Spleen (tissue), 11 donors: ENCODE results near the gene PARD3. TPM values are rescaled to one million over a fixed set of nuclear protein-coding genes. Genes with fewer than 3 reads are reported as not detected.

Experiments used
- DNase-seq: peaks from one replicate; pipeline ENCODE4 v3.0.0-alpha.2; 2020
- H3K27ac ChIP-seq, 8 donors: fragments of 200-600 bp; sonication (generic) in 7 of 8; 1 replicate in 4 of 8; 2 replicates in 4 of 8; pipeline versions ENCODE4 v1.5.0 to v1.8.0; 2016 to 2021; ENCODE audit warnings: inconsistent platforms in 4 of 8, mild to moderate bottlenecking in 4 of 8, moderate library complexity in 1 of 8
- H3K27me3 ChIP-seq, 7 donors: fragments of 200-600 bp; sonication (generic) in 6 of 7; replicated peaks in 1 of 7; 1 replicate in 4 of 7; 2 replicates in 3 of 7; pipeline versions ENCODE4 v1.5.0 to v1.8.0; 2016 to 2021; ENCODE audit warnings: inconsistent platforms in 3 of 7, mild to moderate bottlenecking in 1 of 7
- H3K36me3 ChIP-seq, 6 donors: fragments of 200-600 bp; sonication (generic) in 5 of 6; 1 replicate in 4 of 6; 2 replicates in 2 of 6; pipeline versions ENCODE4 v1.5.0 to v1.8.0; 2016 to 2021; ENCODE audit warnings: inconsistent platforms in 2 of 6
- H3K4me1 ChIP-seq, 6 donors: fragments of 200-600 bp; sonication (generic) in 5 of 6; 1 replicate in 3 of 6; 2 replicates in 3 of 6; pipeline versions ENCODE4 v1.5.0 to v1.8.0; 2016 to 2021; ENCODE audit warnings: inconsistent platforms in 3 of 6
- H3K4me3 ChIP-seq, 8 donors: fragments of 200-600 bp; sonication (generic) in 7 of 8; 1 replicate in 4 of 8; 2 replicates in 4 of 8; pipeline versions ENCODE4 v1.5.0 to v1.8.0; 2016 to 2021; ENCODE audit warnings: inconsistent platforms in 4 of 8, mild to moderate bottlenecking in 4 of 8, moderate library complexity in 2 of 8
- H3K9me3 ChIP-seq, 8 donors: fragments of 200-600 bp; sonication (generic) in 7 of 8; 1 replicate in 4 of 8; 2 replicates in 4 of 8; pipeline versions ENCODE4 v1.5.0 to v1.8.0; 2016 to 2021; ENCODE audit warnings: inconsistent platforms in 4 of 8
- CTCF ChIP-seq, 11 experiments: fragments of 200-600 bp in 7 of 11; fragments of 450-650 bp in 4 of 11; sonication (generic) in 4 of 11; IDR thresholded peaks in 8 of 11; conservative IDR thresholded peaks in 3 of 11; 1 replicate in 7 of 11; 2 replicates in 4 of 11; pipeline versions ENCODE4 v1.4.0 to v1.8.0; 2016 to 2021; ENCODE audit warnings: antibody characterized with exemption in 11 of 11, inconsistent platforms in 4 of 11, mild to moderate bottlenecking in 1 of 11
- POLR2A ChIP-seq, 3 donors: fragments of 450-650 bp; IDR thresholded peaks; one replicate each; pipeline ENCODE4 v1.5.1; 2017; ENCODE audit warnings: antibody characterized with exemption in 3 of 3, mild to moderate bottlenecking in 1 of 3
- POLR2AphosphoS5 ChIP-seq, 3 donors: sonication (generic); formaldehyde crosslinking; IDR thresholded peaks; one replicate each; pipeline ENCODE4 v1.5.1; 2017; ENCODE audit warnings: antibody characterized with exemption in 3 of 3
- WGBS, 5 donors: extraction: QIAGEN DNeasy Blood & Tissue Kit in 3 of 5; methylation state at CpG; one replicate each; pipeline versions ENCODE4 v1.1.5 to v1.1.7; 2013 to 2018; 5-methylcytosine and 5-hydroxymethylcytosine counted together
- intact Hi-C: fragments of 100-400 bp; cut with DNase I; formaldehyde crosslinking; loops from one replicate; pipeline ENCODE4 v1.15.0; 2023; ENCODE audit warnings: low total_unique reads
- polyA plus RNA-seq, 3 donors: library from polyadenylated mRNA; stranded (reverse); fragments of 200-250 nt; gene quantifications; one replicate each; pipeline ENCODE4 v1.2.1, GENCODE V29; 2013
- total RNA-seq, 7 donors: library from RNA; depleted of rRNA in 3 of 7; stranded (reverse); fragments of >200 nt in 3 of 7; fragmentation: NEBNext Ultra II Directional in 4 of 7; extraction: Animal tissue kit (Norgen Biotek cat#: 25700) in 4 of 7; gene quantifications; one replicate each; pipeline versions ENCODE4 v1.1.0 to v1.2.1, GENCODE V29; 2016 to 2021
- donor health status: healthy with polysubstance abuse.
- donor health status: DM: no; HTN: no; CAD: no; lungs with moderate emphysema.
- donor health status: DM: no; HTN: no; CAD: no.
- donor health status: Bipolar disorder and iron deficiency.
- donor health status: healthy.
- donor health status: DM: no; HTN: no; CAD: no.
- donor health status: DM: yes; HTN: yes; CAD: no.

Gene PARD3
- total and polyA plus RNA-seq, 10 donors: 2.8 to 18.9 (median 10.8) TPM

- TF ChIP-seq POLR2AphosphoS5 (IDR thresholded peaks at IDR 0.05): no peak
- no peak for TF ChIP-seq CTCF (IDR thresholded peaks at IDR 0.05 in 8 of 11, conservative IDR thresholded peaks at IDR 0.05 in 3 of 11)
- TF ChIP-seq POLR2A (IDR thresholded peaks at IDR 0.05): no peak
- intact Hi-C loops: no loop called here
- no peaks in the 10 kb centered on the region for H3K4me1 ChIP-seq
- no peak for DNase-seq
- no peaks in the 10 kb centered on the region for H3K36me3 ChIP-seq
- no peak overlapping the region for H3K27ac ChIP-seq
- no peak overlapping the region for H3K4me3 ChIP-seq
- H3K9me3 ChIP-seq: no peaks in the 10 kb centered on the region
- 90 to 92% (median 90%) methylated on average over 3 to 4 of the region's 4 CpGs for WGBS, 5 donors
- H3K27me3 ChIP-seq: no peaks in the 10 kb centered on the region
These were observed 213.4 kb downstream of the PARD3 start for GRCh38 chr10:34601691-34602090.

GRCh38 chr10:34599026-34599795 lies 215.9 kb downstream of the PARD3 start:
- Histone ChIP-seq H3K4me1 (no peaks in the 10 kb centered on the region), H3K27me3 (no peaks in the 10 kb centered on the region), H3K9me3 (no peaks in the 10 kb centered on the region), H3K4me3 (no peak overlapping the region), H3K27ac (no peak overlapping the region), H3K36me3 (no peaks in the 10 kb centered on the region)
- TF ChIP-seq CTCF (IDR thresholded peaks at IDR 0.05 in 8 of 11, conservative IDR thresholded peaks at IDR 0.05 in 3 of 11) (no peak), POLR2AphosphoS5 (IDR thresholded peaks at IDR 0.05) (no peak), POLR2A (IDR thresholded peaks at IDR 0.05) (no peak)
- DNase-seq: no peak
- WGBS, 5 donors: 86 to 93% (median 89%) methylated on average over 12 of the region's 12 CpGs
- intact Hi-C loops: no loop called here

- H3K4me1 ChIP-seq: no peaks in the 10 kb centered on the region
These were observed 218.7 kb downstream of the PARD3 start for GRCh38 chr10:34596351-34596750.

More at GRCh38 chr10:34596351-34596750, 218.7 kb downstream of the PARD3 start:
- Histone ChIP-seq H3K36me3 (no peaks in the 10 kb centered on the region), H3K27ac (no peak overlapping the region), H3K4me3 (no peak overlapping the region), H3K27me3 (no peaks in the 10 kb centered on the region), H3K9me3 (no peaks in the 10 kb centered on the region)
- intact Hi-C loops: no loop called here
- WGBS, 5 donors: 84 to 92% (median 88%) methylated on average over 7 of the region's 7 CpGs
- DNase-seq: no peak
- TF ChIP-seq POLR2A (IDR thresholded peaks at IDR 0.05) (no peak), POLR2AphosphoS5 (IDR thresholded peaks at IDR 0.05) (no peak), CTCF (IDR thresholded peaks at IDR 0.05 in 8 of 11, conservative IDR thresholded peaks at IDR 0.05 in 3 of 11) (no peak)
